Dermis blood vessel endothelial cell (primary cell): ENCODE data around the gene ZSWIM9. TPM values are rescaled to one million over a fixed set of nuclear protein-coding genes. Genes with fewer than 3 reads are reported as not detected.
A peak's percentile ranks its signal among the peaks of the same experiment; 100 is the strongest.
"Not testable (repeated sequence)": the region's sequence is repeated elsewhere in the genome, so short reads cannot be mapped to it uniquely, and the experiment has no call there.

ENCODE experiments used
- DNase-seq: peaks from one replicate; pipeline ENCODE4 v3.0.0; 2010
- total RNA-seq: library from RNA; depleted of rRNA; stranded (reverse); fragments of >200 nt; gene quantifications from 2 replicates; pipeline ENCODE4 v1.2.3, GENCODE V29; 2014

ZSWIM9 gene
- total RNA-seq, 1 donor from 2014 or later: 3.1 TPM

GRCh38 chr19:48218997-48219396 is 48.5 kb downstream of the ZSWIM9 start:
- peak; percentile 82 for DNase-seq

- not testable (repeated sequence) for DNase-seq
Measured at GRCh38 chr19:48220784-48221183, 50.3 kb downstream of the ZSWIM9 start.

GRCh38 chr19:48221628-48222027 is 51.1 kb downstream of the ZSWIM9 start:
- DNase-seq: no peak

GRCh38 chr19:48230555-48231129 is 60.2 kb downstream of the ZSWIM9 start:
- DNase-seq: no peak

- DNase-seq: no peak
Measured at GRCh38 chr19:48237057-48237456, 66.6 kb downstream of the ZSWIM9 start.

- DNase-seq: no peak
Measured at GRCh38 chr19:48239120-48239519, 68.6 kb downstream of the ZSWIM9 start.

- DNase-seq: peak; percentile 35
Measured at GRCh38 chr19:48239582-48240141, 69.2 kb downstream of the ZSWIM9 start.

- DNase-seq: not testable (repeated sequence)
Measured at GRCh38 chr19:48241771-48242170, 71.3 kb downstream of the ZSWIM9 start.

GRCh38 chr19:48244281-48244680 is 73.8 kb downstream of the ZSWIM9 start:
- DNase-seq: peak; percentile 71

GRCh38 chr19:48246101-48246500 is 75.6 kb downstream of the ZSWIM9 start:
- DNase-seq: no peak

GRCh38 chr19:48247212-48247611 is 76.7 kb downstream of the ZSWIM9 start:
- DNase-seq: no peak

Other genes starting within 250 kb of the ZSWIM9 start
- not detected in 2 replicates for gene BSPH1, start 178.5 kb upstream of the ZSWIM9 start, total RNA-seq
- gene ELSPBP1, start 176.0 kb upstream of the ZSWIM9 start, total RNA-seq: not detected in 2 replicates
- gene CABP5, start 126.6 kb upstream of the ZSWIM9 start, total RNA-seq: not detected in 2 replicates
- gene PLA2G4C, start 59.9 kb upstream of the ZSWIM9 start, total RNA-seq: 28.4 and 104 TPM in 2 replicates
- 32.5 and 46.9 TPM in 2 replicates for gene LIG1, start 336 bp upstream of the ZSWIM9 start, total RNA-seq
- gene CARD8, start 85.2 kb downstream of the ZSWIM9 start, total RNA-seq: 104 and 112 TPM in 2 replicates
- gene ZNF114, start 99.4 kb downstream of the ZSWIM9 start, total RNA-seq: 0.34 and 0.84 TPM in 2 replicates
- 4.0 and 7.3 TPM in 2 replicates for gene EMP3, start 154.9 kb downstream of the ZSWIM9 start, total RNA-seq
- 1.9 and 3.8 TPM in 2 replicates for gene TMEM143, start 193.3 kb downstream of the ZSWIM9 start, total RNA-seq
- gene SYNGR4, start 193.7 kb downstream of the ZSWIM9 start, total RNA-seq: not detected in 2 replicates
- 37.6 and 70.8 TPM in 2 replicates for gene KDELR1, start 220.9 kb downstream of the ZSWIM9 start, total RNA-seq
- 0.51 and 0.79 TPM in 2 replicates for gene GRIN2D, start 223.0 kb downstream of the ZSWIM9 start, total RNA-seq